Upper lobe of left lung (tissue), 6 donors: ENCODE results near the gene CHST13. TPM values are rescaled to one million over a fixed set of nuclear protein-coding genes. Genes with fewer than 3 reads are reported as not detected.

Source experiments
- ATAC-seq, 2 donors: fragments of 200-7000 bp; cut with Tn5 transposase; one replicate each; pipeline ENCODE4 v1.9.1; 2022; ENCODE audit warnings: mild to moderate bottlenecking in 2 of 2, moderate library complexity in 2 of 2; ENCODE audit not compliant: low FRiP score in 2 of 2
- DNase-seq, 2 donors: peaks; one replicate each; pipeline ENCODE4 v3.0.0-alpha.2; 2019 to 2020
- H3K27ac ChIP-seq, 4 donors: fragments of 200-600 bp; sonication (generic); one replicate each; pipeline ENCODE4 v1.5.1; 2016 to 2019
- H3K27me3 ChIP-seq, 4 donors: fragments of 200-600 bp; sonication (generic); one replicate each; pipeline ENCODE4 v1.5.1; 2017 to 2019
- H3K36me3 ChIP-seq, 4 donors: fragments of 200-600 bp; sonication (generic); one replicate each; pipeline ENCODE4 v1.5.1; 2016 to 2019
- H3K4me1 ChIP-seq, 4 donors: fragments of 200-600 bp; sonication (generic); one replicate each; pipeline ENCODE4 v1.5.1; 2018 to 2019
- H3K4me3 ChIP-seq, 4 donors: fragments of 200-600 bp; sonication (generic); one replicate each; pipeline ENCODE4 v1.5.1; 2017 to 2019; ENCODE audit warnings: mild to moderate bottlenecking in 2 of 4, moderate library complexity in 1 of 4
- H3K9me3 ChIP-seq, 4 donors: fragments of 200-600 bp; sonication (generic); one replicate each; pipeline ENCODE4 v1.5.1; 2018 to 2019
- EP300 ChIP-seq, 4 donors: sonication (generic); formaldehyde crosslinking; IDR thresholded peaks; one replicate each; pipeline ENCODE4 v1.5.1; 2017; ENCODE audit warnings: antibody characterized with exemption in 4 of 4, control low read depth in 2 of 4
- POLR2A ChIP-seq, 4 donors: fragments of 450-650 bp; IDR thresholded peaks; one replicate each; pipeline ENCODE4 v1.5.1; 2016 to 2017; ENCODE audit warnings: antibody characterized with exemption in 4 of 4, mild to moderate bottlenecking in 2 of 4
- POLR2AphosphoS5 ChIP-seq, 2 donors: sonication (generic); formaldehyde crosslinking; IDR thresholded peaks; one replicate each; pipeline ENCODE4 v1.5.1; 2017; ENCODE audit warnings: antibody characterized with exemption in 2 of 2
- WGBS, 2 donors: methylation state at CpG; one replicate each; pipeline ENCODE4 v1.1.5; 2017 to 2018; 5-methylcytosine and 5-hydroxymethylcytosine counted together
- total RNA-seq, 6 donors: library from RNA; depleted of rRNA in 4 of 6; stranded (reverse); fragments of >200 nt in 4 of 6; gene quantifications; one replicate each; pipeline versions ENCODE4 v1.1.0 to v1.2.1, GENCODE V29; 2016 to 2021
- TF ChIP-seq, protein P1 (sequence below), 6 experiments: fragments of 450-650 bp in 4 of 6; fragments of 200-600 bp in 2 of 6; sonication (generic) in 2 of 6; IDR thresholded peaks; one replicate each; pipeline ENCODE4 v1.5.1; 2016 to 2019; ENCODE audit warnings: antibody characterized with exemption in 6 of 6
- donor health status: DM: no; HTN: no; CAD: no; lungs with moderate emphysema.
- donor health status: DM: no; HTN: yes; CAD: no; lungs with severe emphysema.

CHST13 gene
- total RNA-seq, 6 donors from 2014 or later, result 0.57 to 3.1 (median 2.0) TPM; not detected in 2

DNA sequence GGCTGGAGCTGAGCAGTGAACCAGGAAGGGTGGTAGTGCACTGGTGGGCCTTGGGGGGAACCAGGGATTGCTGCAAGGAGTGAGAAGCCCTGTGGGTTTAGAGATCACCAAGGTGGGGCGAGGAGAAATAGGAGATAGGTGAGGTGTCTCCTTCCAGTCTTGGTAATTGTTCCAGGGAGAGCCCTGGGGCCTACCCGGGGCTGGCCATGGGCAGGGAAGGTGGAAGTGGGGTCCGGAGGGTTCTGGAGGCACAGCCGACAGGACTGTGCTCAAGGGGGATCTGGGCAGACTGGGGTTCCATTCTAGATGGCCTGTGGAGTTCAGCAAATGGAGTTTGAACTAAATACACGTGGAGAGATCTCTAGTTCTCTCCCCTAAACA is 4.5 kb downstream of the CHST13 start:
- Histone ChIP-seq H3K4me3 (no peak overlapping the region), H3K36me3 (no peaks in the 10 kb centered on the region), H3K4me1 (peaks cover 9 to 22% (median 17%) of the 10 kb centered on the region in 4 donors), H3K9me3 (no peaks in the 10 kb centered on the region), H3K27me3 (peaks cover 0 to 11% (median 3%) of the 10 kb centered on the region in 4 donors), H3K27ac (peak overlapping the region in 3 of 4 donors; percentile 53 to 79 (median 78))
- TF ChIP-seq, protein P1, sequence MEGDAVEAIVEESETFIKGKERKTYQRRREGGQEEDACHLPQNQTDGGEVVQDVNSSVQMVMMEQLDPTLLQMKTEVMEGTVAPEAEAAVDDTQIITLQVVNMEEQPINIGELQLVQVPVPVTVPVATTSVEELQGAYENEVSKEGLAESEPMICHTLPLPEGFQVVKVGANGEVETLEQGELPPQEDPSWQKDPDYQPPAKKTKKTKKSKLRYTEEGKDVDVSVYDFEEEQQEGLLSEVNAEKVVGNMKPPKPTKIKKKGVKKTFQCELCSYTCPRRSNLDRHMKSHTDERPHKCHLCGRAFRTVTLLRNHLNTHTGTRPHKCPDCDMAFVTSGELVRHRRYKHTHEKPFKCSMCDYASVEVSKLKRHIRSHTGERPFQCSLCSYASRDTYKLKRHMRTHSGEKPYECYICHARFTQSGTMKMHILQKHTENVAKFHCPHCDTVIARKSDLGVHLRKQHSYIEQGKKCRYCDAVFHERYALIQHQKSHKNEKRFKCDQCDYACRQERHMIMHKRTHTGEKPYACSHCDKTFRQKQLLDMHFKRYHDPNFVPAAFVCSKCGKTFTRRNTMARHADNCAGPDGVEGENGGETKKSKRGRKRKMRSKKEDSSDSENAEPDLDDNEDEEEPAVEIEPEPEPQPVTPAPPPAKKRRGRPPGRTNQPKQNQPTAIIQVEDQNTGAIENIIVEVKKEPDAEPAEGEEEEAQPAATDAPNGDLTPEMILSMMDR (IDR thresholded peaks at IDR 0.05), result no peak
- TF ChIP-seq EP300 (IDR thresholded peaks at IDR 0.05), result no peak
- TF ChIP-seq POLR2AphosphoS5 (IDR thresholded peaks at IDR 0.05), result no peak
- TF ChIP-seq POLR2A (IDR thresholded peaks at IDR 0.05), result no peak
- DNase-seq, result no peak
- WGBS, 2 donors, result 72 to 93% methylated on average over 5 of the region's 5 CpGs
- ATAC-seq, result no peak

DNA sequence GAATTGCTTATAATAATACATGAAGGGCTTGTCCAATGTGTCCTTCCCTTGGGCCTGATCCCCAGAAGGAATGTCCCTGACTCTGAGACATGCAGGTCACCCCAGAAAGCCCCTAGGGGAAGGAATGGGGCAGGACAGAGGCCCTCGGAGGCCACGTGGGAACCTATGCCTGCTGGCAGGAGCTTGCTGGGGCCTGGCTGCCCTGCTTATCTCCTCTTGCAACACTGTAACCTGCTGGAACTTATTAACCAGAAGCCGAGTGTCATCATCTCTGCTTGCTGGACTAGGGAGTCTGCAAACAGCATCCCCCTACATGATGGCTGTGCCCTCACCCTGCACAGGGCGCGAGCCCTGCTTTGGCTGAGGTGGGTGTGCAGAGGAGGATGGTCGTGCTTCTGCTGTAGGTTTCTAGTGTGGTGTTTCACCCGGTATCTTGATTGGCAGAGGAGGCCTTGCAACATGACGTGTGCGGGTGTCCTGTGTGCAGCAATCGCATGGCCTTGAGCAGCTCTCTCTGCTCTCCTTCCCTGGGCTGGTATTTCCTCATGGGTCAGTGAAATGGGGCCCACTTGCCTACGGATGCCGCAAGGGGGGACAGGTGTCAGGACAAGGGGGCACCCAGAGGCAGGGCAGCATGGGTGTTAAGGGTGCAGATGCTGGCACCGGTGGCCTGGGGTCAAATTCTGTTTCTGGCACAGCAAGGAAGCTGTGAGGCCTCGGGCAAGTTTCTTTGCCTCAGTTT is 5.0 kb downstream of the CHST13 start:
- 67 to 79% methylated on average over 5 to 14 of the region's 14 CpGs for WGBS, 2 donors
- TF ChIP-seq, protein P1 (IDR thresholded peaks at IDR 0.05), result no peak
- no peak for TF ChIP-seq POLR2AphosphoS5 (IDR thresholded peaks at IDR 0.05)
- no peak for TF ChIP-seq POLR2A (IDR thresholded peaks at IDR 0.05)
- no peak for TF ChIP-seq EP300 (IDR thresholded peaks at IDR 0.05)
- Histone ChIP-seq H3K4me1 (peaks cover 5 to 17% (median 13%) of the 10 kb centered on the region in 4 donors), H3K36me3 (no peaks in the 10 kb centered on the region), H3K27ac (peak overlapping the region; percentile 53 to 79 (median 78)), H3K27me3 (peaks cover 0 to 8% (median 3%) of the 10 kb centered on the region in 4 donors), H3K9me3 (no peaks in the 10 kb centered on the region), H3K4me3 (no peak overlapping the region)
- DNase-seq, result no peak
- ATAC-seq, result no peak

DNA sequence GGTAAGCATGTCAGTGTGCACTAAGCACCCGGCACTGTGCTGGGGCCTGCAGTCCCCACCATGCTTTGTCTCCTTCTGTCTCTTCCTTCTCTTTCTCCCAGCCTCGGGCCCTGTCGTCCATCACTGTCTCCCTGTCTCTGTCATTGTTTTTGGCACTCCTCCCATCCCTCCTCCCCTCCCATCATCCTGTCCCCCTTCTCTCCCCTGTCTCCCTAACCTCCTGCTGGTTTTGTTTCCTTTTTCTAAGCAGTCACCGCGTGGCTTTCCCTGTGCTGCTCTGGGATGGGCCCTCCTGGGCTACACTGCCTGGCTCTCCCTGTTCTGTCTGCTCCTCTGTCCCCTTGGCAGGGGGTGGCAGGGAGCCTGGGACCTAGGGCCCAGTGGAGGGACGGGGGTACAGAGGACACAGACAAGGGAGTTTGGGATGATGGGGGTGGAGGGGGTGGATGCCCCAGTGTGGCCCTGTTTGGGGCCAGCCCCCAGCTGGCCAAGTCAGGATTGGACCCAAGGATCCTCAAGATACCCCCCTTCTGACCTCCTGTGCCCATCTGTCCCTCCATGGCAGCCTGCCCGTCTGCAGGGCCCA is 5.7 kb downstream of the CHST13 start:
- ATAC-seq, result peak in 1 of 2 donors; percentile 20
- WGBS, 2 donors, result 56 to 57% methylated on average over 7 of the region's 7 CpGs

DNA sequence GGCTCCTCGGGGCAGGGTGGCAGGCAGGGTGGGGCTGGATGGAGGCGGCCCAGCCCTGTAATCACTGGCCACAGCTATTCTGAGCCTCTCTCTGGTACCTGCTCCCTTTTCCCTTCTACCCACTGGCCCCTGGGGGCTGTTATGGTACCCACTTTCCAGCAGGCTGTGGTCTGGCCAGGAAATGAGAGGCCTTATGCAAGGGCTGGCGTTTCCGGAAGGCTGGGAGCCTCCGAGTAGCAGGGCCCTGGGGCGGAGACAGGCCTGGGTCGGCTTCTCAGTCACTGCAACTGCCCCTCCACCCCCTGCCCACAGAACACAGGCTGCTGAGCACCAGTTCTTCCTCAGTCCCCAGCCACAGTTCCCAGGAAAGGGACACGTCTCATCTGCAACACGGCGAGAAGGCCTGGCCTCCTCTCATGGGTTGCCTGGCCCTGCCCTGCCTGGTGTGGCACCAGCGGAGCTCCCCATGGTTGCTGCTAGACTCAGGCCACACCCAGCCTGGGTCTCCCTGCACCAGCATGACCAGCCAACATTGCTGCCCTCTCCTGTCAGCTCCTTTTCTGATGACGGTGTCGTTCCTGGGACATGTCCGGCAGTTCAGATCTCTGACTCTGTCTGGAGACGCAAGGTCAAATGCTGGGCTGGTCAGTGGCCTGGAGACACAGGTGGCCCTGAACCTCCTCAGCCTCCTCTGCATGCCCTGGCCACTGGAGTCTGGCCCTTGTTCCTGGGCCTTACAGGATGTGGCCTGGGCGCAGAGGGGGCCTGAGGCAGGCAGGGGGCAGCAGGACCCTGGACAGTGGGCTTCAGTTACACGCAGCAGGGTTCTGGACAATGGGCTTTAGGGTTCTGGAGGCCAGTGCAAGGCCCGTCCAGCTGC is 6.5 kb downstream of the CHST13 start:
- DNase-seq (peak in 1 of 2 donors; percentile 63), ATAC-seq (peak; percentile 54 to 67)

More for the DNA sequence above, 5.7 kb downstream of the CHST13 start:
- Histone ChIP-seq H3K9me3 (no peaks in the 10 kb centered on the region), H3K27ac (peak overlapping the region; percentile 54 to 79 (median 78)), H3K36me3 (no peaks in the 10 kb centered on the region), H3K4me3 (no peak overlapping the region), H3K4me1 (peaks cover 0 to 10% (median 6%) of the 10 kb centered on the region in 4 donors), H3K27me3 (peaks cover 0 to 2% (median under 1%) of the 10 kb centered on the region in 4 donors)
- no peak for TF ChIP-seq EP300 (IDR thresholded peaks at IDR 0.05)
- TF ChIP-seq, protein P1 (IDR thresholded peaks at IDR 0.05), result no peak
- no peak for TF ChIP-seq POLR2A (IDR thresholded peaks at IDR 0.05)
- no peak for TF ChIP-seq POLR2AphosphoS5 (IDR thresholded peaks at IDR 0.05)
- no peak for DNase-seq

More for the DNA sequence above, 6.5 kb downstream of the CHST13 start:
- H3K27ac ChIP-seq, result peak overlapping the region; percentile 54 to 79 (median 78)
- H3K4me1 ChIP-seq, result peaks cover 0 to 6% (median 2%) of the 10 kb centered on the region in 4 donors
- H3K9me3 ChIP-seq, result no peaks in the 10 kb centered on the region
- TF ChIP-seq POLR2A (IDR thresholded peaks at IDR 0.05), result peak in 1 of 4 donors; percentile 44
- no peak for TF ChIP-seq EP300 (IDR thresholded peaks at IDR 0.05)
- TF ChIP-seq POLR2AphosphoS5 (IDR thresholded peaks at IDR 0.05), result peak in 1 of 2 donors; percentile 31
- TF ChIP-seq, protein P1 (IDR thresholded peaks at IDR 0.05), result no peak
- WGBS, 2 donors, result 62 to 64% methylated on average over 10 to 17 of the region's 18 CpGs
- no peaks in the 10 kb centered on the region for H3K36me3 ChIP-seq
- no peak overlapping the region for H3K4me3 ChIP-seq
- H3K27me3 ChIP-seq, result no peaks in the 10 kb centered on the region
